Activated effector memory CD4-positive, alpha-beta T cell treated with anti-CD3 and anti-CD28 coated beads, Interleukin-2, amount 50 U/mL, for 16 hours (primary cell): ENCODE data around the gene S100P.

Experiments
- DNase-seq: peaks from one replicate; pipeline ENCODE4 v3.0.0-alpha.2; 2020

The S100P gene

GRCh38 chr4:6673660-6674499 is 19.8 kb upstream of the S100P start:
- DNase-seq, result peak; percentile 98

DNA sequence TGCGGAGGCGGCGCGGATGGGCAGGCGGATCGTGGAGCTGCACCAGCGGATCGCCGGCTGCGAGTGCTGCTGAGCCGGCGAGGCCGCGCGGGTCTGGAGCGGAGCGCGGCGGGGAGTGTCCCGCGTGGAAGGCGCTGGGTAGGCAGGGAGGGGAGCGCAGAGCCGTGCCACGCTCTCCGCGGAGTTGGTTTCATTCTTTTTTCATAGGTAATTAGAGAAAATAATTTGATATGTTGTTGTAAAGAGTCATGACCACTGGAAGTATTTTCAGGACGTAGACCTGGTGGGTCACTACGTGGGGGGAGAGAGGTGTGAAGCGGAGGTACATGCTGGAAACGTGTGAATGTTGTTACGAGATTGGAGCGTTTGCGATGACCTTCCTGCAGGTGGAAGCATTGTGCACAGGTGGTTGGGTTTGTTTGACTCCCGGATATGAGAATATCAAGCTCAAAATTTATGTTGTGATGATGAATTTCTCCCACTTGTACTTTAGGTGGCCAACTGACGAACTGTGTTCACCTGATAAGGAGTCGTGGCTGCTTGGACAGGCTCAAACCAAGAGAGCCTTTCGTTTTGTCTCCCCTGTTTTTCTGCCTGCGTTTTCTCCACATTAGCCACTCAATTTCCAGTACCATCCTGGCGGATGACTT is 19.1 kb upstream of the S100P start:
- peak; percentile 86 for DNase-seq

GRCh38 chr4:6676722-6677558 is 16.7 kb upstream of the S100P start:
- DNase-seq, result no peak

GRCh38 chr4:6680372-6681034 is 13.2 kb upstream of the S100P start:
- no peak for DNase-seq

DNA sequence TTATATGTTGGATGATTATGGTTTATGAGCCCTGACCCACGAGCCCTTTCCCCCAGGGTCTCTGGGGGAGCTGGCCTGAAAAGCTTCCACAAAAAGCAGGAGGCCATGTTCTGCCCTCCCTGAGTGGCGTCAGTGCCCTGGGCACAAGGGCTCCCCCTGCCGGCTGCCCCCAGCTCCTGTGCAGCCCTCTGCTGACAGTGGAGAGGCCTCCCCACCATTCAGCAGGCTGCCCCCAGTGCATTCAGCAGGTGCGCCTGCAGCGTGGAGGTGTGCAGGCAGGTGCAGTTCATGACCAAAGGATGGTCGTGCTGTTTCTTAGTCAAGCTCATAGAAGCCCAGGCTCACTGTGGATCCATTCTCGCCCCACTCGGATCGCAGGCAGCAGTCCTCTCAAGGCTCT is 12.5 kb upstream of the S100P start:
- DNase-seq, result peak; percentile 68

GRCh38 chr4:6682862-6683590 is 10.7 kb upstream of the S100P start:
- no peak for DNase-seq

GRCh38 chr4:6684656-6685055 is 9.0 kb upstream of the S100P start:
- no peak for DNase-seq

GRCh38 chr4:6686104-6686787 is 7.4 kb upstream of the S100P start:
- DNase-seq, result no peak

- no peak for DNase-seq
Measured at GRCh38 chr4:6687947-6688878, 5.5 kb upstream of the S100P start.

DNA sequence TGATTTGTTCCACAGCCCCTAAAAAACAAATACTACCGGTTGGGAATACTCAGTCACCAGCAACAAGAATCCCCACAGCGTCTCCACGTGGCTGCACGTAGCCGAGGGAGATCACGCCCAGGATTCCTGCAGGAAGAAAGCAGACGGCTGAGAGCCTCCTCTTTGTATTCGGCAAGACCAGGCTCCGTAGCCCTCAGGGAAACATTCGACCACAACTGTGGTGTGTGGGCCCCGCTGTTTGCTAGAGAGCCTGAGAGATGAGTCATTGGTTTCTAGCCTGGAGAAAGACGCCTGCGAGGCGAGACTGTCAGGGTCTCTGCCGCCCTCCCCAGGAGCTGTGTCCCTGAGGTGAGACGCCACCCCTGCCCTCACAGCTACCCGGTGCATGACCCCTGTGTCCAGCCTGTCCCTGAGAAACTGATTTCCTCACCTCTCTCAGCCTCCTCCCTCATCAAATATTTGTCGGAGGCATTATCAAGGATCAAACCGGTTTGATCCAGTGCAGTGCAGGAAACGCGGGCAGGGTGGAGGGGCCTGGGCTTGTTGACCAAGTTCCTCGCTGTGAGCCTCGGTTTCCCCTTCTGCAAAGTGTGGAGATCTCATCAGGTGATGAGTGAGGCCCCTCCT is 4.7 kb upstream of the S100P start:
- DNase-seq, result peak; percentile 90

GRCh38 chr4:6689506-6689960 is 4.1 kb upstream of the S100P start:
- peak; percentile 65 for DNase-seq

GRCh38 chr4:6692379-6692778 is 1.3 kb upstream of the S100P start:
- no peak for DNase-seq

DNA sequence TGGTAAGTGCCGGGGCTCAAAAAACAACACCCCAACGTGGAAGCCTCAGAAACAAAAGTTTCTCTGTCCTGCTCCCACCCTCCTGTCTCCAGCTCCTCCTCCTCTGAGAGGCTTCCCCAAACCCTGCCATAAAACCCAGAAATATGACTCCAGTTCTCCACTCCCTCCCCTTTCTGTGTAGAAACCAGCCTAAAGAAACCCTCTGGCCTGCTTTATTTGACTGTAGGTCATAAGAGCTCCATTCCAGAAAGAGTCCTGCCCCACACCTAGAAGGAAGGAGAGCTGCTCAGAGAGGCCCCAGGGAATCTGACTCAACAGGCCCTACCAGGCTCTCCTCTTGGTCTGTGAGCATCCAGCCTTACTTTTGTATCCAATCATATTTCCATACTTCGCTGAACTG is 872 bp upstream of the S100P start:
- no peak for DNase-seq

DNA sequence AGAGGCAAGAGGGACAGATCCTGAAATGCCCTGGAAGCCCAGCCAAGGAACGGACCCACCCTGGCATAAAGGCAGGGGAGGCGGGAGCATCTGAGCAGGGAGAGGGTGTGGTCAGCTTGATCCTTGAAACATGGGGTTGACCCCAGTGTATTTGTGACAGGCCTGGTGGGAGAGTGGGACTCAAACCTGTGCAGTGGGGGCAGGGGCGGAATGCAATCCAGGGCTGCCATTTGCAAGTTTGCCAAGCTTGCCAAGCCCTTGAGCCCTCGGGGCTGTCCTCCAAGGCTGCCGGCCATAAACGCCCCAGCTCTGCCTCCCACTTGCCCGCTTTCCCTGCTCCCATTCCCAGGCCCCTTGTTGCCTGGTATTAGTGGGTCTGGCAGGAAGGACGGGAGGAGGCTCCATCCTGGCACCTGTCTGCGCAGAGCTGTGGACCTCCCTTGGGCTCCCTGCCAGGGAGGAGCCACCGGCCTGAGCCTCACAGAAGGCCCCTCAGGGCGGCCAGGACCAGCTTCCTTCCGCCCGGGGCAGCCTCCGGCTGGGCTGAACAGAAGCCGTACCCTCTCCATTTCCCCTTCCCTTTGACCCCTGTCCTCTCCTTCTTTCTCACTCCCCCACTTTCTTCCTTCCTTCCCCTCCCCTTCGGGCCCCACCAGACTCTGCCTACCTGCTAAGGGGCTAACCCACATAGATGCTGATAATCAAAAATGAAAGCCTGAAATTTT is 661 bp downstream of the S100P start:
- peak; percentile 71 for DNase-seq

DNA sequence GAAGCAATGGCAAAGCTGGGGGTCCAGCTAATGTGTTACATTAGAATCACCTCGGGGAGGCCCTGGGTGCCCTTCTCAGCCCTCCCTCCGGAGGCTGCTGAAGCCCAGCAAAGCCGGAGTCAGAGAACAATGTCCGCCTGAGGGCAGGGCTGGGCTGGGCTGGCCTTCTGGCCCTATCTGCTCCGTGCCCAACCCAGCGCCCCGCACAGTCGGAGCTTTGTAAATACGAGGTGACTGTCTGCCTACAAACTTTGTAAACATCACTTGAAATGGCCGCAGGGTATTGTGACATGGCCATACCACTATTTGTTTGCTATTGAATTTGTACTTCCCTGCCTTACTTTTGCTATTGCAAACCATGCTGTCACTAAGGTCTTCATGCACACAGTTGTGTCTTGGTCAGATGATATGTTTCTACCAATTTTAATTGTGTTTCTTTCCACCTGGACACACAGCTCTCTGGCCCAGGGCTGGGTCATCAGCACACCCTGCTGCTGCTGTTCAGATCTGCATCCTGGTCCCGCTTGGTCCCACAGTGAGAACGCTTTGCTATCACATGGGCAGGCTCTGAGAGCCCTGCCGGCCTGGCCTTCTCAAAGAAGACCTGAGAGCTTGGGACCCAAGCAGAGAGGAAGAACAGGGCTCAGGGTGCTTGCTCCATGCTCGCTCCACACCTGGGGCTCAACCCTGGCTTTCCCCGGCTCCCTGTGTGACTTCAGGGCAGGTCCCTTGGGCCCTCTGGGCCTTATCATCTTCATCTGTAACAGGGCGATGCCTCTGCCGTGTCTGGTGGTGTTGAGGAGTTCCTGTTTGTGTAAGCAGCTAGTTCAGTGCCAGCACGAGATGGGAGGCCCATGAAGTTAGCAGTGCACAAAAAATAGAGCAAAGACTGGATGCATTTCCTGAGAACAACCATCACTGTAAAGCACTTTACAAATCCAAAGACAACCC is 2.3 kb downstream of the S100P start:
- DNase-seq, result peak; percentile 84

DNA sequence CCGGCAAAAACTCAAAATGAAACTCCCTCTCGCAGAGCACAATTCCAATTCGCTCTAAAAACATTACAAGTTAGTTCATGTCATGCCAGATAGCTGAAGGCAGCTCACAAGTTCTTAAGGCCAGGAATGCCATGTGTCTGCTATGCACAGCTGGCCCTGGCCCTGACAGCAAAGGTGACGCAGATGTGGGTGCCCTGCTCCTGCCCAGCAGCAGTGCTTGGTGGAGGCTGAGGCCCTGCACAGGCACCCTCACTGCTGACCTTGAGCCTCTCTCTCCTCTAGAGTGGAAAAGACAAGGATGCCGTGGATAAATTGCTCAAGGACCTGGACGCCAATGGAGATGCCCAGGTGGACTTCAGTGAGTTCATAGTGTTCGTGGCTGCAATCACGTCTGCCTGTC is 2.9 kb downstream of the S100P start:
- DNase-seq, result peak; percentile 62

- peak; percentile 37 for DNase-seq
Measured at GRCh38 chr4:6697131-6697530, 3.5 kb downstream of the S100P start.

- no peak for DNase-seq
Measured at GRCh38 chr4:6699388-6699787, 5.7 kb downstream of the S100P start.
